GM15510 (cell line): Measurements from ENCODE around the gene LRRC47.

Experiments
- POLR2A ChIP-seq: IDR thresholded peaks from 3 replicates; pipeline ENCODE4 v1.6.1; 2011; ENCODE audit warnings: borderline replicate concordance; ENCODE audit not compliant: insufficient read length; ENCODE audit errors: extremely low read depth

Gene LRRC47

GRCh38 chr1:3773572-3774275, 22.6 kb downstream of the LRRC47 start:
- no peak for TF ChIP-seq POLR2A

- TF ChIP-seq POLR2A = no peak
Observed at GRCh38 chr1:3772715-3773571, 23.4 kb downstream of the LRRC47 start, which contains the start of gene SMIM1. Gene SMIM1 (plus strand): TSS chr1:3772749. CDS start chr1:3775374, 2,625 bp downstream.

GRCh38 chr1:3772027-3772714, 24.1 kb downstream of the LRRC47 start:
- peak; percentile 58 for TF ChIP-seq POLR2A

- TF ChIP-seq POLR2A = no peak
Observed at GRCh38 chr1:3771108-3772026, 24.9 kb downstream of the LRRC47 start.

GRCh38 chr1:3770047-3770765, 26.1 kb downstream of the LRRC47 start:
- TF ChIP-seq POLR2A = no peak

- no peak for TF ChIP-seq POLR2A
Observed at GRCh38 chr1:3768811-3769390, 27.4 kb downstream of the LRRC47 start.

GRCh38 chr1:3767328-3767925, 28.9 kb downstream of the LRRC47 start:
- TF ChIP-seq POLR2A = no peak

- no peak for TF ChIP-seq POLR2A
Observed at GRCh38 chr1:3763351-3764125, 32.8 kb downstream of the LRRC47 start.

- no peak for TF ChIP-seq POLR2A
Observed at GRCh38 chr1:3762873-3763228, 33.4 kb downstream of the LRRC47 start.

- no peak for TF ChIP-seq POLR2A
Observed at GRCh38 chr1:3762151-3762872, 34.0 kb downstream of the LRRC47 start.

- no peak for TF ChIP-seq POLR2A
Observed at GRCh38 chr1:3761296-3762010, 34.8 kb downstream of the LRRC47 start.
